Prostate gland (tissue), 2 donors: ENCODE data around the gene APPBP2. TPM values are rescaled to one million over a fixed set of nuclear protein-coding genes. Genes with fewer than 3 reads are reported as not detected.

Experiments
- DNase-seq: peaks from one replicate; pipeline ENCODE4 v3.0.0-alpha.2; 2019; ENCODE audit warnings: low spot score
- H3K27ac ChIP-seq, 2 donors: fragments of 200-600 bp; sonication (generic); 2 replicates each; pipeline ENCODE4 v1.5.1; 2017 to 2019
- H3K27me3 ChIP-seq: fragments of 200-600 bp; sonication (generic); replicated peaks from 2 replicates; pipeline ENCODE4 v1.5.1; 2019; ENCODE audit not compliant: insufficient read depth
- H3K36me3 ChIP-seq, 2 donors: fragments of 200-600 bp; sonication (generic); 1 replicate in 1 of 2; 2 replicates in 1 of 2; pipeline versions ENCODE4 v1.5.1 to v1.8.1; 2017 to 2019
- H3K4me1 ChIP-seq: fragments of 200-600 bp; sonication (generic); replicated peaks from 2 replicates; pipeline ENCODE4 v1.5.1; 2019
- H3K4me3 ChIP-seq, 2 donors: fragments of 200-600 bp; sonication (generic); 2 replicates each; pipeline ENCODE4 v1.5.1; 2017 to 2019
- H3K9me3 ChIP-seq: fragments of 200-600 bp; sonication (generic); 2 replicates; pipeline ENCODE4 v1.5.1; 2017
- POLR2A ChIP-seq: fragments of 450-650 bp; IDR thresholded peaks from one replicate; pipeline ENCODE4 v1.6.1; 2016; ENCODE audit warnings: antibody characterized with exemption, mild to moderate bottlenecking
- POLR2AphosphoS5 ChIP-seq: sonication (generic); formaldehyde crosslinking; IDR thresholded peaks from one replicate; pipeline ENCODE4 v1.6.1; 2017; ENCODE audit warnings: antibody characterized with exemption
- WGBS: methylation state at CpG from one replicate; pipeline ENCODE4 v1.1.5; 2018; 5-methylcytosine and 5-hydroxymethylcytosine counted together
- intact Hi-C: fragments of 100-400 bp; cut with DNase I; formaldehyde crosslinking; loops from one replicate; pipeline ENCODE4 v1.14.2; 2022
- total RNA-seq, 2 donors: library from RNA; depleted of rRNA; stranded (reverse); fragments of >200 nt; gene quantifications; one replicate each; pipeline ENCODE4 v1.1.0, GENCODE V29; 2016
- TF ChIP-seq, protein P1 (sequence below), 4 experiments: fragments of 200-600 bp in 2 of 4; fragments of 450-650 bp in 2 of 4; sonication (generic) in 2 of 4; IDR thresholded peaks; 1 replicate in 3 of 4; 2 replicates in 1 of 4; pipeline ENCODE4 v1.5.1; 2016 to 2019; ENCODE audit warnings: antibody characterized with exemption in 4 of 4, mild to moderate bottlenecking in 2 of 4, moderate library complexity in 2 of 4

The APPBP2 gene
- total RNA-seq, 2 donors from 2014 or later = 35.7 to 50.0 TPM

DNA sequence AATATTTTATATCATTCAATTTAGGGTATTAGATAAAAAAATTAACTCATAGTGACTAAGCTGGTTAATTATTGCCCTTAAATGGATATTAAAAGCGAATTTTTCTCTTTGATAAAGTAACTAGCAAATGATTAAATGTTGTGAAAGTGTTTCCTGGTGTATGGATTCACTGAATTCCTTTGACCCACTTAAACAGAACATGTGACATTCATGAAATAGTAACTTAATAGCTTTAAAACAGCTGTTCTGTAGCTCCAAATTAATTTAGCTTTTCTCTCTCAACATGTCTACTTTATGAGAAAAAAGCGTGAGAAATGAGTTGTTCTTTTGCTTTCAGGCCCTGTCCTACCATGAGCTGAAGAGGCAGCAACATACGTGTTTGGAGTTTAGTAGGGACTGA lies 36.4 kb upstream of the APPBP2 start:
- intact Hi-C loops = no loop called here
- no peaks in the 10 kb centered on the region for H3K27me3 ChIP-seq
- no peaks in the 10 kb centered on the region for H3K36me3 ChIP-seq
- WGBS = 60% methylated on average over 3 of the region's 3 CpGs
- no peaks in the 10 kb centered on the region for H3K4me1 ChIP-seq
- no peaks in the 10 kb centered on the region for H3K9me3 ChIP-seq
- no peak for TF ChIP-seq POLR2AphosphoS5
- TF ChIP-seq, protein P1, sequence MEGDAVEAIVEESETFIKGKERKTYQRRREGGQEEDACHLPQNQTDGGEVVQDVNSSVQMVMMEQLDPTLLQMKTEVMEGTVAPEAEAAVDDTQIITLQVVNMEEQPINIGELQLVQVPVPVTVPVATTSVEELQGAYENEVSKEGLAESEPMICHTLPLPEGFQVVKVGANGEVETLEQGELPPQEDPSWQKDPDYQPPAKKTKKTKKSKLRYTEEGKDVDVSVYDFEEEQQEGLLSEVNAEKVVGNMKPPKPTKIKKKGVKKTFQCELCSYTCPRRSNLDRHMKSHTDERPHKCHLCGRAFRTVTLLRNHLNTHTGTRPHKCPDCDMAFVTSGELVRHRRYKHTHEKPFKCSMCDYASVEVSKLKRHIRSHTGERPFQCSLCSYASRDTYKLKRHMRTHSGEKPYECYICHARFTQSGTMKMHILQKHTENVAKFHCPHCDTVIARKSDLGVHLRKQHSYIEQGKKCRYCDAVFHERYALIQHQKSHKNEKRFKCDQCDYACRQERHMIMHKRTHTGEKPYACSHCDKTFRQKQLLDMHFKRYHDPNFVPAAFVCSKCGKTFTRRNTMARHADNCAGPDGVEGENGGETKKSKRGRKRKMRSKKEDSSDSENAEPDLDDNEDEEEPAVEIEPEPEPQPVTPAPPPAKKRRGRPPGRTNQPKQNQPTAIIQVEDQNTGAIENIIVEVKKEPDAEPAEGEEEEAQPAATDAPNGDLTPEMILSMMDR (IDR thresholded peaks at IDR 0.05) = no peak
- no peak for TF ChIP-seq POLR2A
- DNase-seq = no peak
- no peak overlapping the region for H3K4me3 ChIP-seq
- H3K27ac ChIP-seq = no peak overlapping the region

DNA sequence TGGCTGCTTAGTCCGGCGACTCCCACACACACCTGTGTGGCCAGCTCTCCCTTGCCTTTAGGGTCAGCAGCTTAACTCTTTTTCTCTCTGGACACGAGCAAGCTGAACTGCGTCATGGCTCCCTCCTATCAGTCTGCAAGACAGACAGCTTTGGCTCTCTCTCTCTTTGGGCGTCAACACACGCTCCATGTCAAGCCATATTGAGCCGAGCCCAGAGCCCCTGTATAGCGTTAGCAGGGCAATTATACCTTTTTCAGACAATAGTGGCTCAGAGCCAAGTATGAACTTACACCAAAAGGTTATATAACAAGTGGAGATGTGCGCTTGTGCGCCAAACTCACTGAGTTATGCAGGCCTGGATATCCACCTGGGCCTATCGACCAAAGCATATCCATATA lies 34.8 kb upstream of the APPBP2 start:
- TF ChIP-seq POLR2A (no peak), POLR2AphosphoS5 (no peak)
- TF ChIP-seq, protein P1 (IDR thresholded peaks at IDR 0.05) = no peak
- 89% methylated on average over 11 of the region's 11 CpGs for WGBS
- Histone ChIP-seq H3K4me1 (no peaks in the 10 kb centered on the region), H3K4me3 (no peak overlapping the region), H3K27me3 (no peaks in the 10 kb centered on the region), H3K27ac (no peak overlapping the region), H3K9me3 (no peaks in the 10 kb centered on the region), H3K36me3 (no peaks in the 10 kb centered on the region)
- intact Hi-C loops = no loop called here
- no peak for DNase-seq

DNA sequence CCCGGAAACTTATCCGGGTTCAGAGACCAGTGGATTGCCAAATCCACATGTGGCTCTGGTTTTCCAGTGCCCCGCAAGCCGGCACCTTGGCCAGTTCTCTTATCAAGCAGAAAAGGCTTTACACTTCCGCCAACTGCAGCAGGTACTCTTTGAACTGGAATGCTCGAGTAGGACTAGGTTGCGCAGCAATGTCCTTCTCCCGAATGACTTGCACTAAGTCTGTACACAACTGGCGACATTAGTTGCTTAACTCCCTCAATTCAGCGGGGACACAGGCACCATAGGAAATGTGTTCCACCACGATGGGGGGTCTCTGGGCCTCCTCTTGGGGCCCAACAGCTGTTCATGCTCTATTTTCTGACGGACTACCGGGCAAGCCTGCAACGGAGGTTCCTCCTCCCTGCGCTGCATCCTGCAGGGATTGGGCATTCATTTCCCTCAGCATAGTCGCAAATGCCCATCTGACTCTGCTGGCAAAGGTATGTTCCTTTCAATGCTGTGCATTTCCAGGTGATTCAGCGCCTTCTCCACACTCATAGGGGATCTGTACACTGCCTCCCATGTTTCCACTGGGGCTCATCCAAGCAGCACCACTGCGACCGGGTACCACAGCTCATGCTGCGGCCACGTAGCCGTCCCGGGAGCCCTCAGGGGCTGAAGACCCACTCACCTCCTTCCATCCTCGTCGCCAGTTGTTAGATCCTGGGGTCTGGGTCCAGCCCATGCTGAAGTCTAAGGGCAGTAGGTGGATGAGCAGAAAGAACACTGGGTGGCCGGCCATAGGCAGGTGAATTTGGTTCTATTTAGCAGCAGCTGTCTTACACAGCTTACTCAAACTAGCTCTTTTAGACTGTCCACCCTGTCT lies 34.2 kb upstream of the APPBP2 start:
- Histone ChIP-seq H3K27me3 (no peaks in the 10 kb centered on the region), H3K27ac (no peak overlapping the region), H3K9me3 (no peaks in the 10 kb centered on the region), H3K36me3 (no peaks in the 10 kb centered on the region), H3K4me3 (no peak overlapping the region), H3K4me1 (no peaks in the 10 kb centered on the region)
- WGBS = 88% methylated on average over 26 of the region's 26 CpGs
- intact Hi-C loops = no loop called here
- TF ChIP-seq POLR2AphosphoS5 (no peak), POLR2A (no peak)
- TF ChIP-seq, protein P1 (IDR thresholded peaks at IDR 0.05) = no peak
- no peak for DNase-seq

DNA sequence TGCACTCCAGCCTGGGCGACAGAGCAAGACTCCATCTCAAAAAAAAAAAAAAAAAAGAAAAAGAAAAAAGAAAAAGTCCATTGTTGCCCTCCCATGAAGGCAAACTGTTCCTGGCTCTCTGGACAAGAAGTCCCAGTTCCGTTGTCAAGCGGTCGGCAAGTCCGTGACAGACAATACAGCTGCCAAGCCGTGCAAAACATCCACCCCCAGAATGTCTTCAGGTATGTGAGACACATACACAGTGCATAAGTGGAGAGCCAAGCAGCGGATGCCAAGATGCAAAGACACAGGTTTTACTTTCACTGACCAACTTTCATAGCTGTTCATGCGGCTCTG lies 33.6 kb upstream of the APPBP2 start:
- Histone ChIP-seq H3K36me3 (no peaks in the 10 kb centered on the region), H3K4me1 (no peaks in the 10 kb centered on the region), H3K4me3 (no peak overlapping the region), H3K27ac (no peak overlapping the region), H3K27me3 (no peaks in the 10 kb centered on the region), H3K9me3 (no peaks in the 10 kb centered on the region)
- TF ChIP-seq POLR2AphosphoS5 (no peak), POLR2A (no peak)
- TF ChIP-seq, protein P1 (IDR thresholded peaks at IDR 0.05) = no peak
- DNase-seq = no peak
- WGBS = 91% methylated on average over 8 of the region's 8 CpGs
- intact Hi-C loops = no loop called here

DNA sequence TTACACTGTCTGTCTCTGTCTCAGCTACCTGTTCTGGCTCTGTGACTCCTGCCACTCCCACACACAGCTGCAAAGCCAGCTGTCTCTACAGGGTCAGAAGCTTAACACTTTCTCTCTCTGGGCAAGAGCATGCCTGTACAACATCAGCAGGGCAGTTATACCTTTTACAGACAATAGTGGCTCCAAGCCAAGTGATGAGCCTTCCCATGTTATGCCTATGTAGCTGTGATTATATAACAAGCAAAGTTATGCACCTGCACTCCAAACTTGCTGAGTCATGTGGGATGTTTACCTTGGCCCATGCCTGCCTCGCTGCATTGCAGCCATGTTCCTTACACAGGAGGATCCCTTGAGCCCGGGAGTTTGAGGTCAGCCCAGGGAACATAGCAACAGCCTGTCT lies 31.8 kb upstream of the APPBP2 start:
- H3K4me3 ChIP-seq = no peak overlapping the region
- no peak for DNase-seq
- no peaks in the 10 kb centered on the region for H3K27me3 ChIP-seq
- H3K27ac ChIP-seq = no peak overlapping the region
- H3K4me1 ChIP-seq = no peaks in the 10 kb centered on the region
- TF ChIP-seq POLR2AphosphoS5 = no peak
- TF ChIP-seq, protein P1 (IDR thresholded peaks at IDR 0.05) = no peak
- no peak for TF ChIP-seq POLR2A
- no peaks in the 10 kb centered on the region for H3K36me3 ChIP-seq
- intact Hi-C loops = no loop called here
- no peaks in the 10 kb centered on the region for H3K9me3 ChIP-seq
- 62% methylated on average over 2 of the region's 2 CpGs for WGBS
